Measurements from ENCODE around the gene FHAD1.

DNA sequence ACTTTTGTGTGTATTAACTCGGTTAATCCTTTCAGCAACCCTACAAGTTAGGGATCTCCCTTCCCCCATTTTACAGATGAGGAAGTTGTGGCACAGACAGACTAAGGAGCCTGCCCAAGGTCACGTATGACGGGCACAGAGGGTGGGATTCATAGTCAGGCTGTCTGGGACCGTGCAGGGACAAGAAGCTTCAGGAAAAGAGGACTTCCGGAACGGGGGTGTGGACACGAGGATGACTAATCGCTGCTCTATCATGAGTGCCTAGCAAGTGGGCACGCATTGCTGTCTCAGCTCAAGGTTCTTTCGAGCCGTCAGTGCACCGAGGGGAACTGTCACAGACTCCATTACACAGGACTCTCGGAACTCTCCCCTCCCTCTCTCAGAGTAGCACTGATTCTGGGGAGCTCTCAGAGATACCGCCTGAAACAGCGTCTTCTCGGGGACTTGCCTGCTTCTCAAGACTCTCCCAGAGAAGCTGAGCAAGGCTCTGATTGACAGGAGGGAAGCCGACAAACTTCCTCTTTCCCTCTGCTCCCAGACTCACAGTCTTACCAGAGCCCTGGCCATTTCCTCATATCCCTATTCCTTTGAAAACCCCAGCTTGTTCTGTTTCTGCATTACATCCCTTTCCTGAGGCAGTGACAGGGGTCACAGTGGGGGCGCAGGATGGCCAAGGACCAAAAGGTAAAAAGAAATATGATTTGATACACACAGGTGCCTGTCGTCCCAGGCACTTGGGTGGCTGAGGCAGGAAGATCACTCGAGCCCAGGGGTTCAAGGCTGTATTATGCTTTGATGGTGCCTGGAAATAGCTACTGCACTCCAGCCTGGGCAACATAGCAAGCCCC, 14.4 kb downstream of the FHAD1 start:
- TF ChIP-seq, protein P1, sequence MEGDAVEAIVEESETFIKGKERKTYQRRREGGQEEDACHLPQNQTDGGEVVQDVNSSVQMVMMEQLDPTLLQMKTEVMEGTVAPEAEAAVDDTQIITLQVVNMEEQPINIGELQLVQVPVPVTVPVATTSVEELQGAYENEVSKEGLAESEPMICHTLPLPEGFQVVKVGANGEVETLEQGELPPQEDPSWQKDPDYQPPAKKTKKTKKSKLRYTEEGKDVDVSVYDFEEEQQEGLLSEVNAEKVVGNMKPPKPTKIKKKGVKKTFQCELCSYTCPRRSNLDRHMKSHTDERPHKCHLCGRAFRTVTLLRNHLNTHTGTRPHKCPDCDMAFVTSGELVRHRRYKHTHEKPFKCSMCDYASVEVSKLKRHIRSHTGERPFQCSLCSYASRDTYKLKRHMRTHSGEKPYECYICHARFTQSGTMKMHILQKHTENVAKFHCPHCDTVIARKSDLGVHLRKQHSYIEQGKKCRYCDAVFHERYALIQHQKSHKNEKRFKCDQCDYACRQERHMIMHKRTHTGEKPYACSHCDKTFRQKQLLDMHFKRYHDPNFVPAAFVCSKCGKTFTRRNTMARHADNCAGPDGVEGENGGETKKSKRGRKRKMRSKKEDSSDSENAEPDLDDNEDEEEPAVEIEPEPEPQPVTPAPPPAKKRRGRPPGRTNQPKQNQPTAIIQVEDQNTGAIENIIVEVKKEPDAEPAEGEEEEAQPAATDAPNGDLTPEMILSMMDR (IDR thresholded peaks at IDR 0.05 in 4 of 5, conservative IDR thresholded peaks at IDR 0.05 in 1 of 5) = no peak
- no peak for TF ChIP-seq POLR2A (IDR thresholded peaks at IDR 0.05)
